ENCODE results near the gene PCNT.

DNA sequence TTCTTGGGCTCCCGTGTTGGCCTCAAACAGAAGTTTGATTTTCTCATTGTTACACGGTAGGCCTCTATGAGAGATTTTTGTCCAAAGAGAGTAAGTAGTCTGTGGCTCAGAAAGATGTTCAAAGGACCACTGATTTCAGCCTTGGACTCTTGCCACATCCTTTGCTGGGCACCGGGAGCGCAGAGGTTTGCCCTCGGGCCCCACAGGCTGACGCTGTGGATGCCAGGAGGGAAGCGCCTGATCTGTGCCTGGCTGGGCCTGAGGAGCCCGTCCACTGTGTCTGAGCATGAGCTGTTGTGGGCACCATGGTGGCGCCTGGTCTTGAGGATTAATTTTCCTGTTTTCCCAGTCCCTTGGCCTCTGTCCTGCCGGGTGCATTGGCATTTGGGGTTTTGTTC, 52.3 kb downstream of the PCNT start:
- TF ChIP-seq GABPA (IDR thresholded peaks at IDR 0.05; ENCODE audit: low read depth) (no peak), DPF2 (IDR thresholded peaks at IDR 0.05) (no peak), NFYB (IDR thresholded peaks at IDR 0.05; ENCODE audit: insufficient read depth, low read depth, low read length) (no peak), SMC3 (IDR thresholded peaks at IDR 0.05; ENCODE audit: borderline replicate concordance, low read length) (no peak), HDAC2 (IDR thresholded peaks at IDR 0.05) (no peak), POLR2A (IDR thresholded peaks at IDR 0.05; ENCODE audit: low read depth, low read length) (no peak), HDAC6 (IDR thresholded peaks at IDR 0.05; ENCODE audit: unreplicated experiment) (no peak), TARDBP (IDR thresholded peaks at IDR 0.05; ENCODE audit: borderline replicate concordance) (no peak), CHD2 (IDR thresholded peaks at IDR 0.05; ENCODE audit: borderline replicate concordance, low read depth, low read length) (no peak)
- TF ChIP-seq, protein P1, sequence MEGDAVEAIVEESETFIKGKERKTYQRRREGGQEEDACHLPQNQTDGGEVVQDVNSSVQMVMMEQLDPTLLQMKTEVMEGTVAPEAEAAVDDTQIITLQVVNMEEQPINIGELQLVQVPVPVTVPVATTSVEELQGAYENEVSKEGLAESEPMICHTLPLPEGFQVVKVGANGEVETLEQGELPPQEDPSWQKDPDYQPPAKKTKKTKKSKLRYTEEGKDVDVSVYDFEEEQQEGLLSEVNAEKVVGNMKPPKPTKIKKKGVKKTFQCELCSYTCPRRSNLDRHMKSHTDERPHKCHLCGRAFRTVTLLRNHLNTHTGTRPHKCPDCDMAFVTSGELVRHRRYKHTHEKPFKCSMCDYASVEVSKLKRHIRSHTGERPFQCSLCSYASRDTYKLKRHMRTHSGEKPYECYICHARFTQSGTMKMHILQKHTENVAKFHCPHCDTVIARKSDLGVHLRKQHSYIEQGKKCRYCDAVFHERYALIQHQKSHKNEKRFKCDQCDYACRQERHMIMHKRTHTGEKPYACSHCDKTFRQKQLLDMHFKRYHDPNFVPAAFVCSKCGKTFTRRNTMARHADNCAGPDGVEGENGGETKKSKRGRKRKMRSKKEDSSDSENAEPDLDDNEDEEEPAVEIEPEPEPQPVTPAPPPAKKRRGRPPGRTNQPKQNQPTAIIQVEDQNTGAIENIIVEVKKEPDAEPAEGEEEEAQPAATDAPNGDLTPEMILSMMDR (IDR thresholded peaks at IDR 0.05 in 2 of 3, conservative IDR thresholded peaks at IDR 0.05 in 1 of 3; ENCODE audit: control insufficient read depth in 2 of 3, extremely low read depth in 1 of 3, insufficient read depth in 1 of 3, low read depth in 3 of 3, low read length in 3 of 3) = no peak
- TF ChIP-seq, protein P2, sequence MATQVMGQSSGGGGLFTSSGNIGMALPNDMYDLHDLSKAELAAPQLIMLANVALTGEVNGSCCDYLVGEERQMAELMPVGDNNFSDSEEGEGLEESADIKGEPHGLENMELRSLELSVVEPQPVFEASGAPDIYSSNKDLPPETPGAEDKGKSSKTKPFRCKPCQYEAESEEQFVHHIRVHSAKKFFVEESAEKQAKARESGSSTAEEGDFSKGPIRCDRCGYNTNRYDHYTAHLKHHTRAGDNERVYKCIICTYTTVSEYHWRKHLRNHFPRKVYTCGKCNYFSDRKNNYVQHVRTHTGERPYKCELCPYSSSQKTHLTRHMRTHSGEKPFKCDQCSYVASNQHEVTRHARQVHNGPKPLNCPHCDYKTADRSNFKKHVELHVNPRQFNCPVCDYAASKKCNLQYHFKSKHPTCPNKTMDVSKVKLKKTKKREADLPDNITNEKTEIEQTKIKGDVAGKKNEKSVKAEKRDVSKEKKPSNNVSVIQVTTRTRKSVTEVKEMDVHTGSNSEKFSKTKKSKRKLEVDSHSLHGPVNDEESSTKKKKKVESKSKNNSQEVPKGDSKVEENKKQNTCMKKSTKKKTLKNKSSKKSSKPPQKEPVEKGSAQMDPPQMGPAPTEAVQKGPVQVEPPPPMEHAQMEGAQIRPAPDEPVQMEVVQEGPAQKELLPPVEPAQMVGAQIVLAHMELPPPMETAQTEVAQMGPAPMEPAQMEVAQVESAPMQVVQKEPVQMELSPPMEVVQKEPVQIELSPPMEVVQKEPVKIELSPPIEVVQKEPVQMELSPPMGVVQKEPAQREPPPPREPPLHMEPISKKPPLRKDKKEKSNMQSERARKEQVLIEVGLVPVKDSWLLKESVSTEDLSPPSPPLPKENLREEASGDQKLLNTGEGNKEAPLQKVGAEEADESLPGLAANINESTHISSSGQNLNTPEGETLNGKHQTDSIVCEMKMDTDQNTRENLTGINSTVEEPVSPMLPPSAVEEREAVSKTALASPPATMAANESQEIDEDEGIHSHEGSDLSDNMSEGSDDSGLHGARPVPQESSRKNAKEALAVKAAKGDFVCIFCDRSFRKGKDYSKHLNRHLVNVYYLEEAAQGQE (IDR thresholded peaks at IDR 0.05; ENCODE audit: low read depth, low read length) = no peak
- TF ChIP-seq, protein P3, sequence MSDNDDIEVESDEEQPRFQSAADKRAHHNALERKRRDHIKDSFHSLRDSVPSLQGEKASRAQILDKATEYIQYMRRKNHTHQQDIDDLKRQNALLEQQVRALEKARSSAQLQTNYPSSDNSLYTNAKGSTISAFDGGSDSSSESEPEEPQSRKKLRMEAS (IDR thresholded peaks at IDR 0.05; ENCODE audit: low read depth, low read length) = no peak
- TF ChIP-seq, protein P4, sequence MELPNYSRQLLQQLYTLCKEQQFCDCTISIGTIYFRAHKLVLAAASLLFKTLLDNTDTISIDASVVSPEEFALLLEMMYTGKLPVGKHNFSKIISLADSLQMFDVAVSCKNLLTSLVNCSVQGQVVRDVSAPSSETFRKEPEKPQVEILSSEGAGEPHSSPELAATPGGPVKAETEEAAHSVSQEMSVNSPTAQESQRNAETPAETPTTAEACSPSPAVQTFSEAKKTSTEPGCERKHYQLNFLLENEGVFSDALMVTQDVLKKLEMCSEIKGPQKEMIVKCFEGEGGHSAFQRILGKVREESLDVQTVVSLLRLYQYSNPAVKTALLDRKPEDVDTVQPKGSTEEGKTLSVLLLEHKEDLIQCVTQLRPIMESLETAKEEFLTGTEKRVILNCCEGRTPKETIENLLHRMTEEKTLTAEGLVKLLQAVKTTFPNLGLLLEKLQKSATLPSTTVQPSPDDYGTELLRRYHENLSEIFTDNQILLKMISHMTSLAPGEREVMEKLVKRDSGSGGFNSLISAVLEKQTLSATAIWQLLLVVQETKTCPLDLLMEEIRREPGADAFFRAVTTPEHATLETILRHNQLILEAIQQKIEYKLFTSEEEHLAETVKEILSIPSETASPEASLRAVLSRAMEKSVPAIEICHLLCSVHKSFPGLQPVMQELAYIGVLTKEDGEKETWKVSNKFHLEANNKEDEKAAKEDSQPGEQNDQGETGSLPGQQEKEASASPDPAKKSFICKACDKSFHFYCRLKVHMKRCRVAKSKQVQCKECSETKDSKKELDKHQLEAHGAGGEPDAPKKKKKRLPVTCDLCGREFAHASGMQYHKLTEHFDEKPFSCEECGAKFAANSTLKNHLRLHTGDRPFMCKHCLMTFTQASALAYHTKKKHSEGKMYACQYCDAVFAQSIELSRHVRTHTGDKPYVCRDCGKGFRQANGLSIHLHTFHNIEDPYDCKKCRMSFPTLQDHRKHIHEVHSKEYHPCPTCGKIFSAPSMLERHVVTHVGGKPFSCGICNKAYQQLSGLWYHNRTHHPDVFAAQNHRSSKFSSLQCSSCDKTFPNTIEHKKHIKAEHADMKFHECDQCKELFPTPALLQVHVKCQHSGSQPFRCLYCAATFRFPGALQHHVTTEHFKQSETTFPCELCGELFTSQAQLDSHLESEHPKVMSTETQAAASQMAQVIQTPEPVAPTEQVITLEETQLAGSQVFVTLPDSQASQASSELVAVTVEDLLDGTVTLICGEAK (IDR thresholded peaks at IDR 0.05; ENCODE audit: borderline replicate concordance) = no peak
- TF ChIP-seq, protein P5, sequence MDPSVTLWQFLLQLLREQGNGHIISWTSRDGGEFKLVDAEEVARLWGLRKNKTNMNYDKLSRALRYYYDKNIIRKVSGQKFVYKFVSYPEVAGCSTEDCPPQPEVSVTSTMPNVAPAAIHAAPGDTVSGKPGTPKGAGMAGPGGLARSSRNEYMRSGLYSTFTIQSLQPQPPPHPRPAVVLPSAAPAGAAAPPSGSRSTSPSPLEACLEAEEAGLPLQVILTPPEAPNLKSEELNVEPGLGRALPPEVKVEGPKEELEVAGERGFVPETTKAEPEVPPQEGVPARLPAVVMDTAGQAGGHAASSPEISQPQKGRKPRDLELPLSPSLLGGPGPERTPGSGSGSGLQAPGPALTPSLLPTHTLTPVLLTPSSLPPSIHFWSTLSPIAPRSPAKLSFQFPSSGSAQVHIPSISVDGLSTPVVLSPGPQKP (IDR thresholded peaks at IDR 0.05; ENCODE audit: low read depth, low read length) = no peak
